K562 (cell line): ENCODE measurements around the gene TIMM23. TPM values are rescaled to one million over a fixed set of nuclear protein-coding genes. Genes with fewer than 3 reads are reported as not detected.

ENCODE experiments used
- ATAC-seq: fragments of 200-7000 bp; cut with Tn5 transposase; 3 replicates; pipeline ENCODE4 v1.9.1; 2020; ENCODE audit warnings: moderate library complexity
- BruUV-seq: library from RNA; stranded (reverse); fragments of 400-500 nt; replicated peaks from 2 replicates; lab custom pipeline; 2021; lab: Mats Ljungman, UMichigan
- CTCF ChIA-PET: fragments of 300-600 bp; formaldehyde crosslinking; extraction: SDS; loops from one replicate; lab custom pipeline; 2021; ENCODE audit warnings: low intra/inter-chr PET ratio; lab: Yijun Ruan, JAX
- POLR2A ChIA-PET: fragments of 300-600, 350-650 bp; sonication (Branson Sonifier 250); formaldehyde crosslinking; extraction: SDS; loops from one replicate; lab custom pipeline; 2021; ENCODE audit warnings: antibody characterized with exemption, inconsistent platforms; lab: Yijun Ruan, JAX
- DNase-seq, 4 experiments: peaks; one replicate each; pipeline versions ENCODE4 v3.0.0 to v3.0.0-alpha.2; 2011 to 2018; ENCODE audit warnings: low spot score in 3 of 4, mixed read lengths in 3 of 4; ENCODE audit errors: extremely low read depth in 1 of 4
- FAIRE-seq: peaks from 2 replicates; lab custom pipeline; 2011; peaks lifted over from hg19 to GRCh38; lab: Jason Lieb, UNC
- H2AFZ ChIP-seq: 2 replicates; pipeline ENCODE4 v1.6.0; 2011; ENCODE audit warnings: low read depth, low read length, control low read depth, inconsistent platforms
- H3K27ac ChIP-seq: fragments of 200-600 bp; 3 replicates; pipeline ENCODE4 v1.8.0; 2011; ENCODE audit warnings: low read depth, mild to moderate bottlenecking, control low read depth, inconsistent platforms, low read length, moderate library complexity, mixed read lengths; ENCODE audit errors: extremely low read depth
- H3K27me3 ChIP-seq, 2 experiments: fragments of 300-600 bp in 1 of 2; 2 replicates in 1 of 2; 3 replicates in 1 of 2; pipeline versions ENCODE4 v1.6.0 to v1.8.0; 2011; ENCODE audit warnings: inconsistent platforms in 2 of 2, low read length in 2 of 2, mild to moderate bottlenecking in 1 of 2, mixed read lengths in 1 of 2, moderate library complexity in 1 of 2; ENCODE audit not compliant: control insufficient read depth in 2 of 2, insufficient read depth in 2 of 2
- H3K36me3 ChIP-seq: fragments of 300-600 bp; 3 replicates; pipeline ENCODE4 v1.8.0; 2011; ENCODE audit warnings: mild to moderate bottlenecking, low read length, inconsistent platforms; ENCODE audit not compliant: control insufficient read depth, insufficient read depth
- H3K4me1 ChIP-seq, 2 experiments: fragments of 200-600 bp in 1 of 2; replicated peaks in 1 of 2; 2 replicates in 1 of 2; 3 replicates in 1 of 2; pipeline versions ENCODE4 v1.5.1 to v1.8.0; 2011; ENCODE audit warnings: inconsistent platforms in 2 of 2, low read length in 2 of 2, mild to moderate bottlenecking in 1 of 2, mixed read lengths in 1 of 2, moderate library complexity in 1 of 2; ENCODE audit not compliant: control insufficient read depth in 2 of 2, insufficient read depth in 2 of 2
- H3K4me2 ChIP-seq: 2 replicates; pipeline ENCODE4 v1.6.1; 2011; ENCODE audit warnings: low read length, control low read depth, inconsistent platforms, mixed read lengths; ENCODE audit not compliant: insufficient read depth
- H3K4me3 ChIP-seq: fragments of 200-600 bp; sonication (generic), shearing (Covaris generic); 2 replicates; pipeline ENCODE4 v1.5.1; 2016; ENCODE audit warnings: control low read depth, inconsistent platforms
- H3K79me2 ChIP-seq: fragments of 200-600 bp; 3 replicates; pipeline ENCODE4 v1.8.0; 2011; ENCODE audit warnings: low read length, inconsistent platforms; ENCODE audit not compliant: control insufficient read depth, insufficient read depth
- H3K9ac ChIP-seq, 2 experiments: 2 replicates each; pipeline versions ENCODE4 v1.6.0 to v1.6.1; 2011; ENCODE audit warnings: low read depth in 2 of 2, low read length in 2 of 2, control low read depth in 1 of 2, inconsistent platforms in 1 of 2, mild to moderate bottlenecking in 1 of 2, mixed read lengths in 1 of 2; ENCODE audit not compliant: insufficient read depth in 1 of 2
- H3K9me1 ChIP-seq: one replicate; pipeline ENCODE4 v1.6.0; 2011; ENCODE audit warnings: inconsistent platforms, mild to moderate bottlenecking, low read length, moderate library complexity; ENCODE audit not compliant: control insufficient read depth, insufficient read depth
- H3K9me3 ChIP-seq: replicated peaks from 2 replicates; pipeline ENCODE4 v1.5.1; 2011; ENCODE audit warnings: low read depth, low read length, inconsistent platforms; ENCODE audit not compliant: control insufficient read depth, insufficient read depth
- H4K20me1 ChIP-seq: replicated peaks from 2 replicates; pipeline ENCODE4 v1.6.1; 2011; ENCODE audit warnings: low read length, inconsistent platforms, mixed read lengths; ENCODE audit not compliant: control insufficient read depth, insufficient read depth
- BRD9 ChIP-seq: fragments of 450-650 bp; IDR thresholded peaks from 2 replicates; pipeline ENCODE4 v1.6.1; 2018; ENCODE audit warnings: low read depth; ENCODE audit not compliant: partially characterized antibody
- C11orf30 ChIP-seq: fragments of 450-650 bp; IDR thresholded peaks from 2 replicates; pipeline ENCODE4 v1.6.1; 2016; ENCODE audit warnings: low read depth, mild to moderate bottlenecking
- CBX3 ChIP-seq, 2 experiments: IDR thresholded peaks; 1 replicate in 1 of 2; 2 replicates in 1 of 2; pipeline ENCODE4 v1.6.1; 2012; ENCODE audit warnings: inconsistent platforms in 2 of 2, low read length in 2 of 2, borderline replicate concordance in 1 of 2, control low read depth in 1 of 2
- EZH2 ChIP-seq: IDR thresholded peaks from 2 replicates; pipeline ENCODE4 v1.6.1; 2012; ENCODE audit warnings: low read depth, mild to moderate bottlenecking, inconsistent platforms, low read length, borderline replicate concordance
- GABPB1 ChIP-seq: sonication (generic); formaldehyde crosslinking; IDR thresholded peaks from 2 replicates; pipeline ENCODE4 v1.8.0; 2022; ENCODE audit warnings: mild to moderate bottlenecking, missing genetic modification reagents
- MAFF ChIP-seq: IDR thresholded peaks from 2 replicates; pipeline ENCODE4 v1.6.1; 2012; ENCODE audit warnings: low read length, improper control_type of control experiment
- NCOA4 ChIP-seq: fragments of 450-650 bp; IDR thresholded peaks from 2 replicates; pipeline ENCODE4 v1.6.1; 2018; ENCODE audit warnings: mild to moderate bottlenecking; ENCODE audit not compliant: partially characterized antibody
- RFX5 ChIP-seq: IDR thresholded peaks from 2 replicates; pipeline ENCODE4 v1.6.1; 2011; ENCODE audit warnings: low read depth, mild to moderate bottlenecking, improper control_type of control experiment, low read length
- TEAD4 ChIP-seq, 2 experiments: sonication (generic) in 1 of 2; formaldehyde crosslinking in 1 of 2; IDR thresholded peaks; 2 replicates each; pipeline versions ENCODE4 v1.6.1 to v1.8.0; 2012 to 2022; ENCODE audit warnings: borderline replicate concordance in 1 of 2, inconsistent platforms in 1 of 2, low read length in 1 of 2, mild to moderate bottlenecking in 1 of 2, missing genetic modification reagents in 1 of 2
- ZNF316 ChIP-seq: fragments of 450-650 bp; IDR thresholded peaks from 2 replicates; pipeline ENCODE4 v1.6.1; 2016
- ZNF384 ChIP-seq: IDR thresholded peaks from 2 replicates; pipeline ENCODE4 v1.6.1; 2012; ENCODE audit warnings: low read depth, low read length, improper control_type of control experiment
- WGBS: fragments of 100-300 bp; shearing (Covaris generic); methylation state at CpG from one replicate; pipeline ENCODE4 v1.1.6; 2016; ENCODE audit warnings: low coverage, mixed read lengths; ENCODE audit not compliant: insufficient coverage; ENCODE audit errors: missing lambda C conversion rate; 5-methylcytosine and 5-hydroxymethylcytosine counted together
- in situ Hi-C: fragments of 300-500 bp; cut with MboI; formaldehyde crosslinking; loops from 4 replicates; pipeline ENCODE4 v1.15.0; 2018; ENCODE audit warnings: inconsistent platforms, mixed read lengths
- intact Hi-C: fragments of 100-400 bp; cut with micrococcal nuclease; formaldehyde crosslinking; loops from 2 replicates; pipeline ENCODE4 v1.14.2; 2022
- polyA plus RNA-seq, 8 experiments: library from polyadenylated mRNA; depleted of rRNA in 4 of 8; stranded (reverse) in 5 of 8; unstranded in 3 of 8; fragments of >200 nt; fragmentation: Nextera tagmentation in 2 of 8; fragmentation: Illumina TruSeq in 1 of 8; extraction: Ambion mirVana in 2 of 8; extraction: Trizol in 1 of 8; gene quantifications; 2 replicates each; pipeline versions ENCODE4 v1.2.1 to v1.2.3, GENCODE V29; 2011 to 2014; ENCODE audit warnings: inconsistent platforms in 1 of 8, missing spikeins in 1 of 8
- total RNA-seq, 7 experiments: library from RNA; depleted of rRNA in 6 of 7; stranded (reverse); fragments of >200 nt in 6 of 7; fragmentation: Illumina TruSeq in 2 of 7; extraction: Trizol in 2 of 7; gene quantifications; 2 replicates each; pipeline versions ENCODE4 v1.2.1 to v1.2.3, GENCODE V29; 2011 to 2021; ENCODE audit warnings: low replicate concordance in 1 of 7
- TF ChIP-seq, protein P1 (sequence below), 2 experiments: fragments of 450-650 bp; formaldehyde crosslinking in 1 of 2; IDR thresholded peaks; 2 replicates each; pipeline versions ENCODE4 v1.4.0 to v1.6.1; 2014 to 2020; ENCODE audit warnings: mild to moderate bottlenecking in 2 of 2, borderline replicate concordance in 1 of 2, low read depth in 1 of 2

Gene TIMM23
- total and polyA plus RNA-seq, 9 of the 15 experiments (the other 6 are each of a cell fraction or from before 2014, with no cell fraction given), result 148 to 280 (median 183) TPM

DNA sequence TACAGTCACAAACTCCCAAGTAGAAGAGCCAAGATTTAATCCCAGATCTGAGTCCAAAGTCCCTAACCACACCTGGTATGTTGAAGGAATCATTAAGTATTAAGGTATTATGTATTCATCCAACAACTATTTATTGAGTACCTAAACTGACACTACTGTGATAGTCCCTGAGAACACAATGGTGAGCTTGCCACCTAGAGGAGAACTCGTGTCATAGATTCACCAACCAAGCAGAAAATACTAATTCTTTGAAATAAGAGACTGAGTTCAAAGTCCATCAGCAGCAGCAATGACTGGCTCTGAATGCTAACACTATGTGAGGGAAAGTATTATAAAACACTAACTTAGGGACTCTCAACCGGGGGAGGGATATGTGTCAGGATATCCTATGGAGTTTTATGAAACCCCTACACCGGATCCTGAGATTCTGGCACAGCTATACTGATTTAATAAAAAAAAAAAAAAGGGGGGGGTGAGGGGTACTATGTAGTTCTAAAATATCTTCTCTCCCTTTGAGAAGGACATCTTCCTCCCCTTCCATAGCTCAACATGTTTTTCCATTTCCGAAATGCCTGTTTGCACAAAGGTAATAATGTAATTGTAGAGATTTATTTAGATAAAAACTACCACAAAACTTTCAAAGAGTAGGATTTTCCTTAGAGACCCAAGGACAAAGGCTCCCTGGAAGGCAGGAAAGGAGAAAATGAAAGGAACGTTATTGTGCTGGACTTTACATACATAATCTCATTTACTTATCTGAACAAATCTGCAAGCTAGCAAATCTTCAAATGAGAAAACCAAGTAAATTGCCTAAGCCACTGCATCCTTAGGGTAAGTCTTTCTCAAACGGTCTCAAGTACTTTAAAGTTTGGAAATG is 56.5 kb downstream of the TIMM23 start:
- BruUV-seq, result no TSS peak
- Histone ChIP-seq H3K27me3 (no peaks in the 10 kb centered on the region), H3K4me1 (peaks cover 24 to 70% of the 10 kb centered on the region in 2 experiments), H3K79me2 (peaks cover 67% of the 10 kb centered on the region), H3K4me2 (peak overlapping the region; percentile 92), H3K9ac (peak overlapping the region in 1 of 2 experiments; percentile 94; a peak in 2 of 4 replicates), H3K9me3 (no peaks in the 10 kb centered on the region), H2AFZ (no peak overlapping the region), H3K9me1 (peaks cover 3% of the 10 kb centered on the region), H3K27ac (peak overlapping the region; percentile 92; the same call in 2 of the 3 replicates), H3K36me3 (peaks cover 37% of the 10 kb centered on the region), H4K20me1 (peaks cover 5% of the 10 kb centered on the region; the same call in 1 of the 2 replicates), H3K4me3 (peak overlapping the region; percentile 85)
- ChIA-PET CTCF (interaction anchor here (0.7 kb wide), 2 partner anchors 245 to 793 kb away, joined by 3 read pairs; no protein-coding TSS in a partner anchor), POLR2A (interaction anchor here (1.0 to 3.0 kb wide), 9 partner anchors 9 to 28 kb away, joined by 4 to 14 read pairs (median 6); partner anchors contain the start of gene MSMB)
- DNase-seq, result peak in 2 of 4 experiments; percentile 56 to 78
- 10% methylated on average over 6 of the region's 6 CpGs for WGBS
- ATAC-seq, result peak; percentile 50
- intact Hi-C loops (loop anchor here (1.0 to 5.0 kb wide), 3 partner anchors 46 to 562 kb away; no protein-coding TSS in a partner anchor), in situ Hi-C loops (loop anchor here (5.0 kb wide), 1 partner anchor 567 kb away; no protein-coding TSS in a partner anchor)
- FAIRE-seq, result no peak
- TF ChIP-seq ZNF384, result peak; percentile 44; the same call in 1 of the 2 replicates
- no peak for TF ChIP-seq NCOA4
- no peak for TF ChIP-seq GABPB1 (CRISPR knock-in tag)
- peak; percentile 94 for TF ChIP-seq ZNF316
- TF ChIP-seq CBX3 (IDR thresholded peaks at IDR 0.05; ENCODE audit: borderline replicate concordance in 1 of 2, low read length in 2 of 2), result 0 out of 3 replicates have a peak, but pooled peaks of 1 of the 2 experiments have one; percentile 20
- peak; percentile 70 for TF ChIP-seq BRD9
- peak; percentile 95 for TF ChIP-seq C11orf30
- TF ChIP-seq, protein P1, sequence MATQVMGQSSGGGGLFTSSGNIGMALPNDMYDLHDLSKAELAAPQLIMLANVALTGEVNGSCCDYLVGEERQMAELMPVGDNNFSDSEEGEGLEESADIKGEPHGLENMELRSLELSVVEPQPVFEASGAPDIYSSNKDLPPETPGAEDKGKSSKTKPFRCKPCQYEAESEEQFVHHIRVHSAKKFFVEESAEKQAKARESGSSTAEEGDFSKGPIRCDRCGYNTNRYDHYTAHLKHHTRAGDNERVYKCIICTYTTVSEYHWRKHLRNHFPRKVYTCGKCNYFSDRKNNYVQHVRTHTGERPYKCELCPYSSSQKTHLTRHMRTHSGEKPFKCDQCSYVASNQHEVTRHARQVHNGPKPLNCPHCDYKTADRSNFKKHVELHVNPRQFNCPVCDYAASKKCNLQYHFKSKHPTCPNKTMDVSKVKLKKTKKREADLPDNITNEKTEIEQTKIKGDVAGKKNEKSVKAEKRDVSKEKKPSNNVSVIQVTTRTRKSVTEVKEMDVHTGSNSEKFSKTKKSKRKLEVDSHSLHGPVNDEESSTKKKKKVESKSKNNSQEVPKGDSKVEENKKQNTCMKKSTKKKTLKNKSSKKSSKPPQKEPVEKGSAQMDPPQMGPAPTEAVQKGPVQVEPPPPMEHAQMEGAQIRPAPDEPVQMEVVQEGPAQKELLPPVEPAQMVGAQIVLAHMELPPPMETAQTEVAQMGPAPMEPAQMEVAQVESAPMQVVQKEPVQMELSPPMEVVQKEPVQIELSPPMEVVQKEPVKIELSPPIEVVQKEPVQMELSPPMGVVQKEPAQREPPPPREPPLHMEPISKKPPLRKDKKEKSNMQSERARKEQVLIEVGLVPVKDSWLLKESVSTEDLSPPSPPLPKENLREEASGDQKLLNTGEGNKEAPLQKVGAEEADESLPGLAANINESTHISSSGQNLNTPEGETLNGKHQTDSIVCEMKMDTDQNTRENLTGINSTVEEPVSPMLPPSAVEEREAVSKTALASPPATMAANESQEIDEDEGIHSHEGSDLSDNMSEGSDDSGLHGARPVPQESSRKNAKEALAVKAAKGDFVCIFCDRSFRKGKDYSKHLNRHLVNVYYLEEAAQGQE (IDR thresholded peaks at IDR 0.05; ENCODE audit: borderline replicate concordance), result peak; percentile 69; the same call in 1 of the 2 replicates
- TF ChIP-seq, protein P1 (CRISPR knock-in tag; IDR thresholded peaks at IDR 0.05; ENCODE audit: low read depth), result no peak
- TF ChIP-seq EZH2, result no peak
- TF ChIP-seq RFX5, result no peak
- peak; percentile 79 for TF ChIP-seq MAFF
- 0 out of 2 replicates have a peak, but pooled peaks have one; percentile 19 for TF ChIP-seq TEAD4 (IDR thresholded peaks at IDR 0.05; ENCODE audit: low read length)
- no peak for TF ChIP-seq TEAD4 (CRISPR knock-in tag; IDR thresholded peaks at IDR 0.05; ENCODE audit: borderline replicate concordance)
